Tongue (tissue), 2 donors: ENCODE data around the gene UBE2Q2. TPM values are rescaled to one million over a fixed set of nuclear protein-coding genes. Genes with fewer than 3 reads are reported as not detected.
"Not testable (repeated sequence)": the region's sequence is repeated elsewhere in the genome, so short reads cannot be mapped to it uniquely, and the experiment has no call there.

ENCODE experiments used
- DNase-seq: peaks from one replicate; pipeline ENCODE4 v3.0.0-alpha.2; 2015
- total RNA-seq: library from RNA; depleted of rRNA; stranded (reverse); fragments of >200 nt; gene quantifications from one replicate; pipeline ENCODE4 v1.2.3, GENCODE V29; 2014

UBE2Q2 gene
- total RNA-seq, 1 donor from 2014 or later: 51.0 TPM

DNA sequence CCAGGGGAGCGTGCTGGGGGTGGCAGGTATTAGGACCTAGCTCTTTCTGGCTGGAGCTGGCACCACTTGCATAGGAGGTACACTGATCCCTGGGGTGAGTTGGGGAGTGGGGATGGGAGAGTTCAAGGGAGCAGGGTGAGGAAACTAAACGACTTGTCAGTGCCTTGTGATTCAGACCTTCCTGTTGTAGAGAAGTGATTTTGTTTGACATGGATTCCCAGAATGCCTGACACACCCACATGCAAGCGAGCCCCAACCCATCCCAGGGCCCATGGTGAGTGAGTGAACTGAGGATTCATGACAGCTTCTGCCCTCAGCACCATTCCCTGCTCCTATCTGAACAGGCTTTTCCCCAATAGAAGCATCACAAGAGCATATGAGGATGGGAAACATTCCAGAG lies 15.6 kb upstream of the UBE2Q2 start:
- peak; percentile 13 for DNase-seq

DNA sequence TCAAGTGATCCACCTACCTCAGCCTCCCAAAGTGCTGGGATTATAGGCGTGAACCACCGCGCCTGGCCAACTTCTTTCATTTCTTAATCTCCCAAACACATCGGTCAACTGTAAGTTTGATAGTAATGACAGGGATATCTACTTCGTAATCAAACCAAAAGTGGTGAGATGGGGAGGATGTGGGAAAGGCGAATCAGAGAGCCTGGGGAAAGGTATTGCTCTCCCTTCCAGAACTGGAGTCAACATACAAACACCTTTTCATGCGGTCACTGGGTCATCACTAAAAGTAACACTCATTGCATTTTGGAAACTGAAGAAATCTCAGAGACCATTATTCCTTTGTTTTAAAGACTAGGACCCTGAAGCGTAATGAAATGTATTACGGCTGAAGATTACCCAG lies 14.8 kb upstream of the UBE2Q2 start:
- DNase-seq: no peak

DNA sequence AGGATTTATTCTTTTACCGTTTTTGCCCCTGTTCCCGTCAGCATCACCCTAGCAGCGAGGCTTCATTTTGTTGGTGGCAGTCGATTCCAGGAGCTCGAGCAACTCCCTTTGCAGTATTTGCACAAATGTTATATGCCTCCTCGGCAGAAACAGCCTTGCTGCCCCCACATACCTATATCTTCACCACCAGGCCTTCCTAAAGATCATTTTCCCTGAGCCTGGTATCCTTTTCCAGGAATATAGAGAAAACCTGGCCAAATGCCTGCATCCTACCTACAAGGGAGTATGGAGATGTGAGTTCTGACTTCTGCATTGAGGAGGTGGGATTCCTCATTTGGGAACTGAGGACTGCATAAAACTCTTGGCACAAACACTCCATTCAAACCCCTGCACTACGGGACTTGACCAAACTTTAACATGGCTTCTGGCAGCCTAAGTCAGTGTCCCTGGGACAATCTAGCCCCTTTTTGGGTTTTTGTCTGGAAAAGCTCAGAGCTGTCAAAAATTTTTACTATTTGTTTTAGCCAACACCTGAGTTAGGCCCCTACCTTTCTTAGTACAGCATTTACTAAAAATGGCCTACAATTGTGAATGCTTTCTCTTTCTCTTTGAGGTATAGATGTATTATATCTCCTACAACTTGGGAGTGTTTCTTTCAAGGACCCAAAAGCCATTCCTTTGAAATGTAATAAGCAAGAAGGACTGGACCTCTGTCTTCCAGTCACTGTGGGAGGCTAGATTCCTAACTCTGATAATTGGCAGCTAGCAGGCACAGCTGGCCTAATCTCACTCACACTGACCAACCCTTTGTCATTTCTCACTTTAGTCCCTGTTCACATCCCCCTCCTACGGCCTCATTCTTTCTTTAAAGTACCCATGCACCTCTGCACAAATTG lies 12.1 kb upstream of the UBE2Q2 start:
- no peak for DNase-seq

DNA sequence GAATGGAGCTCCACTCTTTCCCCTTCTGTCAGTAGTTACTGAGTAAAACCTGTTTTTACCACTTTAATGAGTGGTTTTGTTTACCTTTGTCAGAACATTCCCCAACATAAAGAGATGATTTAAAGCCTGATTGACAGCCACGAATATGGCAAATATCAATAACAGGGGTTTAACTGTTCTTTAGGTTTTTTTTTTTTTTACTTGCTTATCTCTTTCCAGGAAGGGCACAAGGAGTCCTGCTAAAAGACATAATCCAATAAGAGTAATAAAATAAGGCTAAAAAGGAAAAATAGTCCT lies 11.5 kb upstream of the UBE2Q2 start:
- DNase-seq: no peak

DNA sequence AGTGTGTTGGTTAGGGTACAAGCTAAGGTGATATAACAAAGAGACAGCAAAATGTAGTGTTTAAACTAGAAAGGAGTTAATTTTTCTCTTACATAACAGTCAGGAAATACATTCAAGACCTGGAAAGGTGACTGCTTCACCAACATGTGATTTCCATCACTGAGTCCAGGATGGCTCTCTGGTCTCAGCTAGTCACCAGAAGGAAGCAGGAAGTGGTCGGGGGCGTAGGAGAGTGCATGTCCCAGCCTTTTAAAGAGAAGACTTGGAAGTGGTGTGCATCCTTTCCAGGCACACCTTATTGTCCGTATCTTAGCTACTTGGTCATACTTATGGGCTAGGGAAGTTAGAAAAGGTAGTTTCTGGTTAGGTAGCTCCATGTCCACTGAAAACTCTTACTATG lies 11.1 kb upstream of the UBE2Q2 start:
- no peak for DNase-seq

DNA sequence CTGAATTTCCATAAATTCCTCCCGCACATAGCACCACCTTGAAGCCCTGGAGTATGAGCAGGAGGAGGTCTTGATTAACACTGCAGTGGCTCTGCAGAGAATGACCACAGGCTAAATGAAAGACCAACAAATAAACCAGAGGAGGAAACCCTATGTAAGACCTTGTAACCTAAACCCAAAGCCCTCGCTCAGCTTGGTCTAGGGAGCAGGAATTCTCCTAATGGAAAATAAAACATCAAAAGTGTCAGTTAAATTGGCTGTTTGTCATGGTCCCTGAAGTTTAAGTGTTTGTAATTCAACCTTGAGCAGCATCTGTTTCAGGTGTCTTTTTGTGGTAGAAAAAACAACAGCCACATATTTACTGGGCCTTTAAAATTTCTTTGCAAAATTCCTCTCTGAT lies 9.2 kb upstream of the UBE2Q2 start:
- no peak for DNase-seq

DNA sequence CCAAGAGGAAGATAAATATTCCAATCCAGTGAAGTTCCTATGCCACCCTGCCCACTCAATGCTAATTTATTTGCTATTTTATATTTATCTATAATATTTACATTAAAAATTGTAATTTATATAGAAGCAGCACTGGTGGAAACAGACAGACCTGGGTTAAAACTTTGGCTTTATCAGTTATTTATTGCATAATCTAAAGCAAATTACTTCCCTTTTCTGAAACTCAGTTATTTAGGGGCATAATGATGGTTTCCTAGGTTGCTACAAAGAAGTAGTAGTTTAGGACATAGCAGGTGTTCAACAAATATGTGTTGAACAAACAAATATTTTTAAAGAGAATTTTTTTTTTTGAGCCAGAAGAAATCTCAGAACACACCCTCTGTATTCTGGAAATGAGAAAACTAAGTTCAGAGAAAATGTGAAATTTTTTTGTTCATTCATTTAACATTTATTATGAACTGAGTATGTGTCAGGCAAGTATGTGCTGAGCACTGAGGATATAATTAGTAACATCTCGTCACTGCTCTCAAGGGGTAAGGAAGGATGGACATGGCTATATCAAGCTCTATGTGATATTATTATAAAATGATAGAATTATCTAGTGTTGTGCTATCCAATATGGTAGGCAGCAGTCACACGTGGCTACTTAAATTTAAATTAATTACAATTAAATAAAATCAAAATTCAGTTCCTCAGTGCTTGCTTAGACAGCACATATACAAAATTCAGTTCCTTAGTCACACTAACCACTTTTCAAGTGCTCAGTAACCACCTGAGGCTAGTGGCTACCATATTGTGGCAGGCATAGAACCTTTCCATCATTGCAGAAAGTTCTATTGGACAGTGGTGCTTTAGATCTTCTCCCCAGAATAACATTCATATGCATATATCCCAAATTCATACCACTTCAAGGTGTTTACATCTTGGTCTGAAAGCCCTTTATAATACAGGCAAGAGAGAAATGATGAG lies 7.0 kb upstream of the UBE2Q2 start:
- no peak for DNase-seq

DNA sequence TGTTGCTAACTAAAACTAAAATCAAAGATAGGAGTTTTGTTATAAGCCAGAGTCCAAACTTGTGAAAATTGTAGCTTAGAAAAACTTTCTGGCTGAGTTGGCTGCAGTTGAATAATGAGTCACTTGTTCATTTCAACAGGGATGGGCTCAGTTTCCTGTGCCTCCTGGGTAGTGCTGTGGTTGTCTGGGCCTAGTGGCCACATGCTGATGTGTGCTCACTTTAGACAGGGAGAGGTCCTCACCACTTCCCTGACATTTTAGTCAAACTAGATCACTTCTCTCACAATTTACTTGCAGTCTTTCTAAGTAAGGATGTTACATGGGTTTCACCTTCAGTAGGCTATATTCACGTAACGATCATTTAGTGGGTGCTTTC lies 6.3 kb upstream of the UBE2Q2 start:
- no peak for DNase-seq

DNA sequence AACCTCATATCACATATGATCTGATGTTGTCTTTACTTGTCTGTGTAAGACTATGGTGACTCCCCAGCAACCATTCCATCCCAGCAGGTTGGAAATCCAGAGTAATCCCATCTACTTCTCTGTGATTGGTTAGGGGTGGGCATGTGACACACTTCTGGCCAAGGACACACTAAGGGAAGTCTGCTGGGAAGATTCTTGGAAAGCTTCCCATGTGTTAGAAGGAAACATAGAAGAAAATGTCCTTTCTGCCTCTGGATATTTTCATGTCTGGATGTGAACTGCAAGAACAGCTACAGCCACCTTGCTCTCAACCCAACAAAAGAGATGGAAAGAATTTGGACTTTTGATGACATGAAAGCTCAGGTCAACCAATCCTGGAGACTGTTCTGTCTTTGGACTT lies 2.6 kb upstream of the UBE2Q2 start:
- DNase-seq: peak; percentile 84

DNA sequence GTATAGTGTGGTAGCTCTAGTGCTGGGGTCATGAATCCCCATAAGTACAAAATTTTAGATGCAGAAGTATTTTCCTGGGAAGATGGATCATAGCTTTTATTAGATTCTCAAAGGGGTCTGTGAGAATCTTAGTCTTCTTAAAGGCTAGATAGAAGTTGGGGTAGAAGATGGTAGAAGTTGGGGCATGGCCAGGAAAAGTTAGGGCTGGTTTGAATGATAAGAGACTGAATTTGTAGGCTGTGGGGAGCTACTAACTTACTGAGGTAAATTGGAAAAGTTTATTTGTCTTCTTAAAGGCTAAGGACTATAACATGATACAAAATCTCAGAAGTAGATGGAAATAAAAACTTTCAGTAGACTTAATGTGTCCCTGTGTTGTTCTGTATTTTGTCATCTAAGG lies 1.6 kb upstream of the UBE2Q2 start:
- DNase-seq: no peak

DNA sequence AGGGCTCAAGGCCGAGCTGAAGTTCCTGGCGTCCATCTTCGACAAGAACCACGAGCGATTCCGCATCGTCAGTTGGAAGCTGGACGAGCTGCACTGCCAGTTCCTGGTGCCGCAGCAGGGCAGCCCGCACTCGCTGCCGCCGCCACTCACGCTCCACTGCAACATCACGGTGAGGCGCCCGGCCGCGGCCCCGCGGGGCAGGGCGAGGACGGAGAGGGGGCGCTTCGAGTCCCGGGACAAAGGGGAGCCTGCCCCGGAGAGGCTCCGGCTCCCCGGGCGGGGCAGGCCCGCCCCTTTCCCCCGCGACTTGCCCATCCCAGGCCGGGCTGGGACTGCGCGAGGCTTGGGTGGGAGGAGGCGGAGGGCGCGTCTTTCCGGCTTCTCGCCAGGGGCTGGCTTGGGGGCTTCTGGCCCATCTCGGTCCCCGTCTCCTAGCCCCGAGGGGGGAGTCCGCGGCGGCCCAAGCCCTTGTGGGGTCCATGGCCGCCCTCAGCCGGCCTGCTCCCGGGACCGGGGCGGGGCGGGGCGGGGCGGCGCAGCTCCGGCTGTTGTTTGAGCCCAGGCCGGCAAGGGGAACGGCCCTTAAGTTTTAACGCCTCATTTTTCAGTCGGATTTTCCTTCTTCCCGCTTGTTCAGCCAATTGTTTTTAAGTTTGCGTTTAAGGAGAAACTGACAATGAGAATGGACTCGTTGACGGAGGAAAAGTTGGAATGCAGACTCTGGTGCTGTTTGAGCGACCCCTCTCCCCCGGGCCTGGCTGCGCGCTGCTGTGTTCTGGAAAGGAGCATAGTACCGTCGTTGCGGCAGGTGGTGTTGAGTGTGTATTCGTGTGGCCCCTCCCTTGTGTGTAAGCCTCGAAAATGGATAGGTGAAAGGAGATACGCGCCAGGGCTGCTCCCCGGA lies 683 bp downstream of the UBE2Q2 start:
- DNase-seq: peak; percentile 79

DNA sequence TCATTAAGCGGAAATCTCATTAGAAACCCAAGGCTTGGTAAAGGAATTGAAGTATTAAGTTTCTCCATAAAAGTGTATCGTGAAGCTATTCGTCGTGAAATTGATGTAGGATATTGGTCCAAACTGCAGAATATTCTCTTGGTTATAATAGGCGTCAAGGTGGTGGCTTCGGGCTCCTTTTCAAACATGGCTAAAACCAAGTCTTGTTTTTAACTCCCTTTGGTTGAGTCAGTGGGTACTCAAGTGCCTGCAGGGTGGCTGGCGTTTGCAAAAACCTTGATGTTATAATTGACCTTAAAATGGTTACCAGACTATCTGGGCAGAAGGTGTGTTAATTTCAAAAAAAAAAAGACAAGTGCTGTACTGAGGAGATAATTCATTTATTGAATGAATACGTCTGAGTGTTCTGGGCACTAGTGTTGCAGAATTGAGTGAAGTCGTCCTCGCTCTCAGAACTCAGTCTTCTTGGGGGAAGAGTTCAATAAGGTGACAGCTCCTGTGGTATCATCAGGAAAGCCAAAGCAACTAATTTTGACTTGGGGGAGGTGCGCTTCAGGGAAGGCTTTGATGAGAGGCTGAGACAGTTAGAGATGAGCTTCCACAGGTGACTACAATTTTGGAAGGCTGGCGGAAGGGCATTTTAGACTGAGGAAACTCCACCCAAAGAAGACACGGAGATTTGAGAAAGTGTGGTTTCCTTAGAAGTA lies 1.5 kb downstream of the UBE2Q2 start:
- DNase-seq: no peak

DNA sequence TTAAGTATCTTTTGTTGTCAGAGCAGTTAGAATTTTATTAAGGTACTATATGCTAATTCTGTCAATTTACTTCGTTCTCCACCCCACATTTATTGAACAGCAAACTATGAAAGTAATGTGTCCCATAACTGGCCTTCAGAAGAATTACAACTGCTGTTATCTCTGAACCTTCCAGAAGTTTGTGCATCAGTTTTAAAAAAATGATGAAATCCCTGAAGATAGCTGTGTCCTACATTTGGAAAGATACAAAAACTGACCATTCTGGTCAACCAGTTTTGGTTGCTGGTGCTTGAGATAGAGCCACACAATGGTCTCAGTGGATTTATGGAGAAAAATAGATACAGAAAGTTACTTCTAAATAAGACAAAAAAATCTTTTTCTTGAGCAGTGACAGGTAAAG lies 5.9 kb downstream of the UBE2Q2 start:
- DNase-seq: no peak

DNA sequence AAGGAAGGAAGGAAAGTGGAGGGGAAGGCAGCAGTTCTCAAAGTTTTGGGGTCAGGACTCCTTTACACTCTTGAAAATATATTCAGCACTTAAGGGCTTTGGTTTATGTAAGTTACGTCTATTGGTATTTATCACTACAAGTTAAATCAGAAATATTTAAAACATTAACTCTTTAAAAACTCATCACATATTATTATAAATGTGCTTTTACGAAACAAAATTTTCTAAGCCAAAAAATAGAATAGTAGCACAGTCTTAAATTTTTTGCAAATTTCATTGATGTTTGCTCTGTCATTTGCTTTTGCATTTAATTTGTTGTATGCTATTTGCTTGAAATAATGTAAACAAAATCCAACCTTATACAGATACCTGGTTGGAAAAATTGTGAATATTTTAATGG lies 7.5 kb downstream of the UBE2Q2 start:
- DNase-seq: no peak

DNA sequence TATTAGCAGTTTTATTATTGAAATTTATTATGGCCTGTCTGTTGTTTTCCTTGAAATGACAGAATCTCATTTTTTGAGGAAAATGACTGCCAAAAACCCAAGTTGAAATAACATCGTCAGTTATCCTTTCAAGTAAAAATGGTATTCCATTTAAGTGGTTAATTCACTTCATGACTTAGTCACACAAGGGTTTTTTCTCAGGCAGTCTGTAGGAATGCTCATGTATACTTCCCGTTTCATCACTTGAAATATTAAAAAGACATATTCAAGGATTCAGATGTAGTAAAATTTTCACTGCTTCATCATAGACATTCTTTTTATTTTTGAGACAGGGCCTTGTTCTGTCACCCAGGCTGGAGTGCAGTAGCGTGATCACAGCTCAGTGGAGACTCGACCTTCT lies 8.3 kb downstream of the UBE2Q2 start:
- not testable (repeated sequence) for DNase-seq

DNA sequence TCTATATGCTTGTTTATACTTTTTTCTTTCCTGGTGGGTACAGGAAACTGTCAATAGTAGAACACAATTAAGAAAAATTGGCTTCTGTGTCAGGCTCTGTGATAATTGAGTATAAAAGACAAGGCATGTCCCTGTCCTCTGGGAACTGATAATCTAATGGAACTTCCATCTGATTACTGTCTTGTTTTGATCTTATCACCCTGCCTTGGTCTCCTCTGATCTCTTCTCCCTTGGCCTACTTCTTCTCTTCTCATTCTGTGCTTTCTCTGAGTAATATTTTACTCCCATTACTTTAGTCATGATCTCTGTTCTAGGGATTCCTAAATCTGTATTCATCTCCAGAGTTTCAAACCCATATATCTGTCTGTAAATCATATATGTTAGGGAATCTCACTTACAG lies 14.6 kb downstream of the UBE2Q2 start:
- no peak for DNase-seq

DNA sequence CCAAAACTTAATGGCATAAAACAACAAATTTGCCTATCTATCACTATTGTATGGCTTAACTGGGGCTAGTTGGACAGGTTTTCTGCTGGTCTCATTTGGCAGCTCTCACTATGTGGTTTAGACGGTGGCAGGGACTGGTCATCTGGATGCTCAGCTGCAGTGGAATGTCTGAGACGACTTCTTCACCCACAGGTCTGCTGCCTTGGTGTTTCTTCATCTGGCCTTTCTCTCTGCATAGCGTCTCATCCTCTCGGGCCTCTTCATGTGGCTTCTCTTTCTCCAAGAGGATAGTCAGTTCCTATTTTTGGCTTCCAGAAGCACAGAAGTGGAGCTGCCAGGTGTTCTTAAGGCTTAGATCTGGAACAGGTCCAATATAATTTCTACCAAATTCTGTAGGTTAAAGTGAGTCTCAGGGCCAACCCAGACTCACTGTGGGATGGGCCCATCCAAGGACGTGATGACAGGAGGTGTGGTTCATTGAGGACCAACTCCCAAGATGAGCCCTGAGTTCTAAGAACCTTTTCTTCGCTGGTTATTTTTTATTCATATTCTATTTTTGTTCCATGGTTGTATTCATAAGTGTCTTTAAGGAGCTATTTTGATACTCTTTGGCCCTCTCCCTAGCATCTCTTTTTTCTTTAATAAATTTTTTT lies 18.6 kb downstream of the UBE2Q2 start:
- DNase-seq: peak; percentile 17

DNA sequence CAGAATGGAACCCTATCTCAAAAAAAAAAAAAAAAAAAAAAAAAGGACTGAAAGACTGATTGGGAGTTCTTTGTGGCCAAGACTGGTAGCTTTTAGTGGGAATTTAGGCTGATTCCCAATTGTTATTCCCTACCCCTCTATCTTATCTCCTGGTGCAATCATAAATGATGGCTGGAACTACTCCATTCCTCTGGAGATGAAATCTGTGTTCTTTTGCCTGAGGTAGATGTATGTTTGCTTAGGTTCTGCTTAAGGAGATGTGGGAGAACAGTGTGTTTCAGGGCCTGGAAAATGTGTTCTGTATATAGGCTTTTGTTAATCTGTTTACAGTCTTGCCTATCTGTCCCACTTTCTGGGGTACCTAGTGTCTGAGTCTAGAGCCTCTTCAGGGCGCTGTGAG lies 19.5 kb downstream of the UBE2Q2 start:
- DNase-seq: no peak

DNA sequence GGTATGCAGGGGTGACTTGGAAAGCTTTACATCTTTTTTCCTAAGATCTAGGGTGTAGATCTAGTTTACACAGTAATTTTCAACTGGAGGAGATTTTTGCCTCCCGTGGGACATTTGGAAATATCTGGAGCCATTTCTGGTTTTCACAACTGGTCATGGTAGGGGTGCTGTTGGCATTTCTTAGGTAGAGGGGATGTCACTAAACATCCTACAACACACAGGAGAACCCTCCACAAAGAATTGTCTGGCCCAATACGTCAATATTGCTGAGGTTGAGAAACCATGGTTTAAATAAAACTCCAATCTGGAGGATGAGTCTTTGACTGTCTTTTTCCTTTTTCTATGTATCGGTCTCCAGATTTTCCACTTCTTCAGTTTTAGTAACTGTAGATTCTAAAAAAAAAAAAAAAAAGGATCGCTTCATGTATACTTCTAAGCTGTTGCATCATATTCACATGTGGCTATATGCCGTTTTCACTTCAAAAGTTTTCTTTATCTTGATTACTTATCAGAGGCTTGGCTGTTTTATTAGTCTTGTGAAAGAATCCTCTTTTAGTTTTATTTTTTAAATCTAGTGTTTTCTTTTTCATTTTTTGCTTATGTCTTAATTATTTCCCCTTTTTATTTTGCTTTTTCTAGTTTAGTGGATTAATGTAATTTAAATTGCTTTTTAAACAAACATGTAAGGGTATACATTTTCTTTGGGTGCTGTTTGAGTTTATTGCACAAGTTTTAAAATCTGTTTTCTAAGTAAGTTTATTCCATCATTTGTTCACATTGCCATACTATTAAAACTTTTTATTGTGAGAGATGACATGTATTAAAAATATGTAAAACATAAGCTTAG lies 21.2 kb downstream of the UBE2Q2 start:
- no peak for DNase-seq

DNA sequence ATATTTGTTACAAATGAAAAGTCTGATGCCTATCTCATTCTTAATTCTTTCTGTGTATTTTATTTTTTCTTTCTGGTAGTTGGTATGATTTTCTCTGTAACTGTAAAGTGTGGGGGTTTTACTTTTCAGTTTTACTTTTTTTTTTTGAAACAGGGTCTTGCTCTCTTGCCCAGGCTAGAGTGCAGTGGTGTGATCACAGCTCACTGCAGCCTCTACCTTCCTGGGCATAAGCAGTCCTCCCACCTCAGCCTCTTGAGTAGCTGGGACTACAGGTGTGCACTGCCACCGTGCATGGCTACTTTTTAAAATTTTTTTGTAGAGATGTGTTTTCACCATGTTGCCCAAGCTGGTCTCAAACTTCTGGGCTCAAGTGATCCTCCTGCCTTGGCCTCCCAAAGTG lies 22.8 kb downstream of the UBE2Q2 start:
- not testable (repeated sequence) for DNase-seq
